ENCODE results near the gene ADORA2A.
A peak's percentile ranks its signal among the peaks of the same experiment; 100 is the strongest.

Gene ADORA2A
- long read RNA-seq, partial matches to known transcripts, result 4 of 8 reads
- long read RNA-seq, other reads (novel, unspliced or antisense), result 3 of 8 reads

GRCh38 chr22:24427500-24428164 is at the start of gene ADORA2A:
Gene ADORA2A, plus strand, starts transcription at chr22:24427599. Its CDS starts 5,806 bp downstream, at chr22:24433405.
- peak; percentile 60 to 86 for DNase-seq (ENCODE audit: low read depth in 1 of 2, low spot score in 1 of 2)
- peak within 1 kb of the TSS; percentile 25 for H3K4me3 ChIP-seq (replicated peaks; ENCODE audit: insufficient read depth, low read length)
- no peaks in the 10 kb centered on the region for H3K27me3 ChIP-seq (ENCODE audit: insufficient read depth, poor library complexity, severe bottlenecking)
- TF ChIP-seq SPI1 (IDR thresholded peaks at IDR 0.05; ENCODE audit: borderline replicate concordance, low read depth), result peak; percentile 31; the same call in 1 of the 2 replicates
- TF ChIP-seq POLR2AphosphoS5 (IDR thresholded peaks at IDR 0.05; ENCODE audit: low read depth), result peak; percentile 99
- peak; percentile 66 for TF ChIP-seq GABPA (IDR thresholded peaks at IDR 0.05; ENCODE audit: low read depth)
- TF ChIP-seq REST (IDR thresholded peaks at IDR 0.05; ENCODE audit: insufficient replicate concordance, low read depth), result no peak
- peak within 1 kb of the TSS; percentile 74 for H3K27ac ChIP-seq (replicated peaks)

- Histone ChIP-seq H3K4me3 (replicated peaks; ENCODE audit: insufficient read depth, low read length) (no peak overlapping the region), H3K27ac (replicated peaks) (no peak overlapping the region), H3K27me3 (ENCODE audit: insufficient read depth, poor library complexity, severe bottlenecking) (no peaks in the 10 kb centered on the region)
- no peak for DNase-seq (ENCODE audit: low read depth in 1 of 2, low spot score in 1 of 2)
- TF ChIP-seq GABPA (IDR thresholded peaks at IDR 0.05; ENCODE audit: low read depth) (no peak), REST (IDR thresholded peaks at IDR 0.05; ENCODE audit: insufficient replicate concordance, low read depth) (no peak), CTCF (IDR thresholded peaks at IDR 0.05; ENCODE audit: insufficient read depth, low read length) (no peak), POLR2AphosphoS5 (IDR thresholded peaks at IDR 0.05; ENCODE audit: low read depth) (no peak), SPI1 (IDR thresholded peaks at IDR 0.05; ENCODE audit: borderline replicate concordance, low read depth) (no peak)
Observed at GRCh38 chr22:24379536-24379935, 47.9 kb upstream of the ADORA2A start.

GRCh38 chr22:24380220-24380904 is 47.0 kb upstream of the ADORA2A start:
- DNase-seq (ENCODE audit: low read depth in 1 of 2, low spot score in 1 of 2), result no peak
- Histone ChIP-seq H3K4me3 (replicated peaks; ENCODE audit: insufficient read depth, low read length) (no peak overlapping the region), H3K27me3 (ENCODE audit: insufficient read depth, poor library complexity, severe bottlenecking) (no peaks in the 10 kb centered on the region), H3K27ac (replicated peaks) (no peak overlapping the region)
- no peak for TF ChIP-seq CTCF (IDR thresholded peaks at IDR 0.05; ENCODE audit: insufficient read depth, low read length)
- no peak for TF ChIP-seq POLR2AphosphoS5 (IDR thresholded peaks at IDR 0.05; ENCODE audit: low read depth)
- no peak for TF ChIP-seq SPI1 (IDR thresholded peaks at IDR 0.05; ENCODE audit: borderline replicate concordance, low read depth)
- TF ChIP-seq REST (IDR thresholded peaks at IDR 0.05; ENCODE audit: insufficient replicate concordance, low read depth), result no peak
- TF ChIP-seq GABPA (IDR thresholded peaks at IDR 0.05; ENCODE audit: low read depth), result no peak

All from HL-60 (cell line).